OCI-LY3 (cell line): ENCODE results near the gene STK33.

Experiments
- H2AFZ ChIP-seq: fragments of 200-600, 300-600 bp; shearing (Covaris generic); 2 replicates; pipeline ENCODE4 v1.6.0; 2014; ENCODE audit warnings: antibody characterized with exemption, low read depth, low read length
- H3K27ac ChIP-seq: fragments of 200-600, 300-600 bp; sonication (generic); 2 replicates; pipeline ENCODE4 v1.5.1; 2014; ENCODE audit warnings: mild to moderate bottlenecking, low read length, moderate library complexity, mixed read lengths
- H3K27me3 ChIP-seq: fragments of 200-600, 300-600 bp; sonication (generic); 2 replicates; pipeline ENCODE4 v1.6.1; 2014; ENCODE audit warnings: low read depth, low read length, mixed read lengths
- H3K36me3 ChIP-seq: fragments of 200-600, 300-600 bp; sonication (generic); replicated peaks from 2 replicates; pipeline ENCODE3; 2014; ENCODE audit warnings: low read depth, low read length, mixed read lengths
- H3K4me1 ChIP-seq: fragments of 300-600, 200-600 bp; sonication (generic); 2 replicates; pipeline ENCODE4 v1.6.1; 2014; ENCODE audit warnings: low read length, mixed read lengths
- H3K4me2 ChIP-seq: fragments of 200-600, 300-600 bp; sonication (generic); 2 replicates; pipeline ENCODE4 v1.6.1; 2014; ENCODE audit warnings: low read length, mixed read lengths
- H3K4me3 ChIP-seq: fragments of 300-600, 200-600 bp; sonication (generic); 2 replicates; pipeline ENCODE4 v1.5.1; 2014; ENCODE audit warnings: antibody characterized with exemption, mild to moderate bottlenecking, low read length, moderate library complexity
- H3K79me2 ChIP-seq: fragments of 300-600, 200-600 bp; shearing (Covaris generic); 2 replicates; pipeline ENCODE4 v1.6.1; 2014; ENCODE audit warnings: mild to moderate bottlenecking, low read length, mixed read lengths
- H3K9ac ChIP-seq: fragments of 300-600, 200-600 bp; shearing (Covaris generic); 2 replicates; pipeline ENCODE4 v1.6.0; 2014; ENCODE audit warnings: mild to moderate bottlenecking, low read length, moderate library complexity
- H3K9me3 ChIP-seq: fragments of 200-600, 300-600 bp; shearing (Covaris generic); 2 replicates; pipeline ENCODE4 v1.6.1; 2014; ENCODE audit warnings: low read length, mixed read lengths; ENCODE audit not compliant: insufficient read depth
- H4K20me1 ChIP-seq: fragments of 200-600, 300-600 bp; sonication (generic); 2 replicates; pipeline ENCODE4 v1.6.1; 2016; ENCODE audit warnings: low read length, mixed read lengths; ENCODE audit not compliant: insufficient read depth
- EZH2phosphoT487 ChIP-seq: fragments of 200-600 bp; shearing (Covaris generic); IDR thresholded peaks from 2 replicates; pipeline ENCODE4 v1.6.1; 2018; ENCODE audit warnings: antibody characterized with exemption, mixed run types, low read depth
- TF ChIP-seq, protein P1 (sequence below): fragments of 200-600, 300-600 bp; sonication (generic); IDR thresholded peaks from 2 replicates; pipeline ENCODE4 v1.5.1; 2014; ENCODE audit warnings: antibody characterized with exemption, low read length, low read depth

The STK33 gene

GRCh38 chr11:8373519-8374432 is 220.3 kb downstream of the STK33 start:
- Histone ChIP-seq H4K20me1 (no peaks in the 10 kb centered on the region), H3K4me3 (no peak overlapping the region), H3K4me1 (peaks cover 10% of the 10 kb centered on the region), H3K9me3 (no peaks in the 10 kb centered on the region), H3K36me3 (no peaks in the 10 kb centered on the region), H3K27me3 (no peaks in the 10 kb centered on the region), H3K27ac (no peak overlapping the region), H3K4me2 (no peak overlapping the region), H2AFZ (no peak overlapping the region), H3K79me2 (no peaks in the 10 kb centered on the region), H3K9ac (no peak overlapping the region)
- TF ChIP-seq, protein P1, sequence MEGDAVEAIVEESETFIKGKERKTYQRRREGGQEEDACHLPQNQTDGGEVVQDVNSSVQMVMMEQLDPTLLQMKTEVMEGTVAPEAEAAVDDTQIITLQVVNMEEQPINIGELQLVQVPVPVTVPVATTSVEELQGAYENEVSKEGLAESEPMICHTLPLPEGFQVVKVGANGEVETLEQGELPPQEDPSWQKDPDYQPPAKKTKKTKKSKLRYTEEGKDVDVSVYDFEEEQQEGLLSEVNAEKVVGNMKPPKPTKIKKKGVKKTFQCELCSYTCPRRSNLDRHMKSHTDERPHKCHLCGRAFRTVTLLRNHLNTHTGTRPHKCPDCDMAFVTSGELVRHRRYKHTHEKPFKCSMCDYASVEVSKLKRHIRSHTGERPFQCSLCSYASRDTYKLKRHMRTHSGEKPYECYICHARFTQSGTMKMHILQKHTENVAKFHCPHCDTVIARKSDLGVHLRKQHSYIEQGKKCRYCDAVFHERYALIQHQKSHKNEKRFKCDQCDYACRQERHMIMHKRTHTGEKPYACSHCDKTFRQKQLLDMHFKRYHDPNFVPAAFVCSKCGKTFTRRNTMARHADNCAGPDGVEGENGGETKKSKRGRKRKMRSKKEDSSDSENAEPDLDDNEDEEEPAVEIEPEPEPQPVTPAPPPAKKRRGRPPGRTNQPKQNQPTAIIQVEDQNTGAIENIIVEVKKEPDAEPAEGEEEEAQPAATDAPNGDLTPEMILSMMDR: no peak
- TF ChIP-seq EZH2phosphoT487: no peak

GRCh38 chr11:8372641-8373381 is 221.2 kb downstream of the STK33 start:
- TF ChIP-seq, protein P1: no peak
- TF ChIP-seq EZH2phosphoT487: no peak
- no peaks in the 10 kb centered on the region for H3K36me3 ChIP-seq
- H2AFZ ChIP-seq: no peak overlapping the region
- no peak overlapping the region for H3K4me2 ChIP-seq
- H3K4me1 ChIP-seq: peaks cover 10% of the 10 kb centered on the region
- no peaks in the 10 kb centered on the region for H4K20me1 ChIP-seq
- H3K4me3 ChIP-seq: no peak overlapping the region
- no peaks in the 10 kb centered on the region for H3K79me2 ChIP-seq
- no peaks in the 10 kb centered on the region for H3K27me3 ChIP-seq
- H3K9ac ChIP-seq: no peak overlapping the region
- no peak overlapping the region for H3K27ac ChIP-seq
- no peaks in the 10 kb centered on the region for H3K9me3 ChIP-seq

DNA sequence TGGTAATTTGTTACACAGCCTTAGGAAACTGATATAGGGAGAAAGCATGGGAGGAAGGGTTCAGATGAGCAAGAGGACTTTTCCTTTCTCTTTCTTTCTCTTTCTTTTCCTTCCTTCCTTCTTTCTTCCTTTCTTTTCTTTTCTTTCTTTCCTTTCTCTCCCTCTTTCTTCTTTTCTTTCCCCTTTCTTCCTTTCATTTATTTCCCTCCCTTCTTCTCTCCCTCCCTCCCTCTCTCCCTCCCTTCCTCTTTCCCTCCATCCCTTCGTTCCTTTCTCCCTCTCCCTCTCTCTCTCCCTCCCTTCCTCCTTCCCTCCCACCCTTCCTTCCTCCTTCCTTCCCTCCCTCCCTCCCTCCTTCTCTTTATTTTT is 222.5 kb downstream of the STK33 start:
- H3K9ac ChIP-seq: no peak overlapping the region
- no peaks in the 10 kb centered on the region for H3K9me3 ChIP-seq
- no peak overlapping the region for H3K4me3 ChIP-seq
- TF ChIP-seq EZH2phosphoT487: no peak
- TF ChIP-seq, protein P1: no peak
- H2AFZ ChIP-seq: no peak overlapping the region
- H3K4me2 ChIP-seq: no peak overlapping the region
- no peak overlapping the region for H3K27ac ChIP-seq
- H3K27me3 ChIP-seq: no peaks in the 10 kb centered on the region
- H3K4me1 ChIP-seq: peaks cover 10% of the 10 kb centered on the region
- H3K79me2 ChIP-seq: no peaks in the 10 kb centered on the region
- H4K20me1 ChIP-seq: no peaks in the 10 kb centered on the region
- no peaks in the 10 kb centered on the region for H3K36me3 ChIP-seq

GRCh38 chr11:8370812-8371515 is 223.1 kb downstream of the STK33 start:
- H3K4me2 ChIP-seq: no peak overlapping the region
- peaks cover 9% of the 10 kb centered on the region for H3K4me1 ChIP-seq
- H3K4me3 ChIP-seq: no peak overlapping the region
- H3K9me3 ChIP-seq: no peaks in the 10 kb centered on the region
- no peak overlapping the region for H3K9ac ChIP-seq
- no peak overlapping the region for H2AFZ ChIP-seq
- no peaks in the 10 kb centered on the region for H4K20me1 ChIP-seq
- no peaks in the 10 kb centered on the region for H3K79me2 ChIP-seq
- no peak overlapping the region for H3K27ac ChIP-seq
- no peaks in the 10 kb centered on the region for H3K27me3 ChIP-seq
- TF ChIP-seq, protein P1: no peak
- TF ChIP-seq EZH2phosphoT487: no peak
- H3K36me3 ChIP-seq: no peaks in the 10 kb centered on the region
